ENCODE data around the gene PLCB4. TPM values are rescaled to one million over a fixed set of nuclear protein-coding genes. Genes with fewer than 3 reads are reported as not detected.

The PLCB4 gene
- total RNA-seq, 2 experiments from 2014 or later: not detected

DNA sequence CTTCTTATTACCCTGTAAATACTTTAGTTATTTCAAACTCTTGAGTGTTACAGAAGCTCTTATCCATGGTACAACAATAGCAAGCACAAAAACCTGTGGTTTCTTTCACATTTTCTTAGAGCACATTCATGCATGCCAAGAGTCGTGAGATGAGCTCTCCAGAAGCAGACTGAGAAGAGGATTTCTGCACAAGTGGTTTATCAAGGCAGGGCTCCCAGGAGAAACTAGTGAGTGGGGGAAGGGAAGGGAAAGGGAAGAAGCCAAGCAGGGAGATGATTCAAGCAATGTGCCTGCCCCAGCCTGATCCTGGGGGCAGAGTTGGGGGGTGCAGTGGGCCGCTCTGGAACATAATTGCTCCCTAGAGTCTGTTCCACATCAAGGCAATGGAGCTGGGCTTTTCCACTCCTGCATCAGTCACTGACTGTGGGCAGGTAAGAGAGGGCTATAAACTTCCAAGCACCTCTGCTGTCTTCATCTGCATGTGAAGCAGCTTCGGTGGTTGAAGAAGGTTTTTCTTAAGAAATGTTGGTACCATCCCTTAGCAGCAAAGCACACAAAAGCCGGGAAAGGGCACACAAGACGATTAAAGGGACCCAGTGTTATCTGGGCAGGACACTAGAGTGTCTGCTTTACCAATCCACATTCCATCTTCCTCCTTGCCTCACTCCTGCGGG, 152.1 kb downstream of the PLCB4 start:
- no peaks in the 10 kb centered on the region for H3K36me3 Mint-ChIP-seq (ENCODE audit: low read depth)
- peaks cover 13% of the 10 kb centered on the region for H3K9me3 Mint-ChIP-seq
- POLR2A ChIA-PET: no interaction called here
- CTCF ChIA-PET: no interaction called here
- no peaks in the 10 kb centered on the region for H3K4me1 Mint-ChIP-seq
- no peak overlapping the region for H3K4me3 Mint-ChIP-seq
- H3K27ac Mint-ChIP-seq: no peak overlapping the region
- H3K27me3 Mint-ChIP-seq: no peaks in the 10 kb centered on the region
- no peak for DNase-seq

DNA sequence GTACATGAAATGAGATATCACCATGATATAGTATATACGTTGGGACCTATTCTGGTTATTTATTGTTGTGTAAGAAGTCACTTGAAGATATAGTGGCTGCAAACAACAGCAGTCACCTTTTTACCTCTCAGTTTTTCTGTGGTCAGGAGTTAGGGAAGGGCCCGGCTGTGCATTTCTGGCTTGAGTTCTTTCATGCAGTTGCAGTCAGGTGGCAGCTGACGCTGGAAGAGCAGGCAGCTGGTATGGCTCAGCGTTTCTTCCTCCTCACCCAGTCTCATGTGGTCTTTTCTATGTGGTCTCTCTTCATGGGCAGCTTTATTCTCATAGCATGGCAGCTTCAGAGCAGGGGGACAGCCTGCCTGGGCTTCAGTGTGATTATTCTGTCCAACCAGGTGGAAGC, 154.4 kb downstream of the PLCB4 start:
- peaks cover 8% of the 10 kb centered on the region for H3K9me3 Mint-ChIP-seq
- no peaks in the 10 kb centered on the region for H3K27me3 Mint-ChIP-seq
- no peak overlapping the region for H3K27ac Mint-ChIP-seq
- H3K4me1 Mint-ChIP-seq: no peaks in the 10 kb centered on the region
- no peak for DNase-seq
- no peaks in the 10 kb centered on the region for H3K36me3 Mint-ChIP-seq (ENCODE audit: low read depth)
- POLR2A ChIA-PET: no interaction called here
- CTCF ChIA-PET: no interaction called here
- no peak overlapping the region for H3K4me3 Mint-ChIP-seq

DNA sequence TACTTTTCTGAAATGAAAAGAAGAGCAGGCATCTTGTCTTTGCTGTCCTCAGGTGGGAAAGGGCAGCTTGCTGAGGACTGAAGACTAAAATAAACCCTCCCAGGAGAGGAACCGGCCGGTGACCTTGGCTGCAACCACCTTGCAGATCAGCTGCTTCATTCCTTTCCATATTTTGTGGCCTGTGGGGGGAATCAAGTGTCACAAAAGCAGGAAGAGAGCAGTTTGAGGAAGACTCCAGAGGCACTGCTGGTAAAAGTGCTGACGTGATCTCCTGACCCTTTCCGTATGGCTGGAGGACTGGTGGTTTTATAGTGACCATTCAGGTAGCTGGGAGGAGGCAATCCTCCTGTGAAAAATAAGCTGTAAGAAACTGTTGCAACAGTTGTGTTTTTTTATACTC, 157.0 kb downstream of the PLCB4 start:
- Mint-ChIP-seq H3K4me3 (no peak overlapping the region), H3K4me1 (no peaks in the 10 kb centered on the region), H3K27me3 (no peaks in the 10 kb centered on the region), H3K36me3 (ENCODE audit: low read depth) (no peaks in the 10 kb centered on the region), H3K9me3 (peaks cover 3% of the 10 kb centered on the region), H3K27ac (no peak overlapping the region)
- ChIA-PET POLR2A (no interaction called here), CTCF (no interaction called here)
- DNase-seq: no peak

DNA sequence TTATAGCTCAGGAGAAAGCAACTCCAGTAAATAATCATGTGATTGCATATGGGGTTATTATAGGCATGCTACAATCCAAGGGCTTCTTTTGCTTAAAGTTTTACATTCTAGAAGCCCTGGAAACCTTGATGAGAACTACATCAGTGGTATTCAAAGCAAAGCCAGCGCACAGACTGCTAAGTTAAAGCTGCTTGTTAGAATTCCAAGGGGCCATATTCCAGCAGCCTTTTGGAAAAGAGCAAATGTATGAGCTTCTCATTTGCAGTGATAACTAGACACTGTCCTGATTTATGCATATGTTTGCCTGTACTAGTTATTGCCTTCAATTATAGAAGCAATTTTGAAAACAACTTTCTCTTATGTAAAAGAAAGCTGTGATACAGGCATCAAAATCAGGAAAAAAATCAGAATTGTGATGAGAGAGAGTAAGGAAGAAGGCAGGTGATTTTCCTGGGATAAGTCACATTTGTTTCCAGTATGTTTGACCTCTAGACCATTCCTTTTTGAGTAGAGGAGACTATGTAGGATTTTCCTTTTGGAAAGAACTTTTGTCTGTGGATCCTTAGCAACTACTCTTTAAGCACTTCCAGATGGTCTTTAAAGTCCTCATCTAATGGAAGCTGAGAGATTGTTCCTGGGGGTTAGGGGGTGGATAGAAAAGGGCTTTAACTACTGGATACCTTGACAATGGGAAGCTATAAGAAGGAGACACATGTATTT, 159.2 kb downstream of the PLCB4 start:
- Mint-ChIP-seq H3K9me3 (no peaks in the 10 kb centered on the region), H3K4me1 (no peaks in the 10 kb centered on the region), H3K4me3 (no peak overlapping the region), H3K27me3 (no peaks in the 10 kb centered on the region), H3K36me3 (ENCODE audit: low read depth) (no peaks in the 10 kb centered on the region), H3K27ac (no peak overlapping the region)
- no peak for DNase-seq
- ChIA-PET CTCF (no interaction called here), POLR2A (no interaction called here)

DNA sequence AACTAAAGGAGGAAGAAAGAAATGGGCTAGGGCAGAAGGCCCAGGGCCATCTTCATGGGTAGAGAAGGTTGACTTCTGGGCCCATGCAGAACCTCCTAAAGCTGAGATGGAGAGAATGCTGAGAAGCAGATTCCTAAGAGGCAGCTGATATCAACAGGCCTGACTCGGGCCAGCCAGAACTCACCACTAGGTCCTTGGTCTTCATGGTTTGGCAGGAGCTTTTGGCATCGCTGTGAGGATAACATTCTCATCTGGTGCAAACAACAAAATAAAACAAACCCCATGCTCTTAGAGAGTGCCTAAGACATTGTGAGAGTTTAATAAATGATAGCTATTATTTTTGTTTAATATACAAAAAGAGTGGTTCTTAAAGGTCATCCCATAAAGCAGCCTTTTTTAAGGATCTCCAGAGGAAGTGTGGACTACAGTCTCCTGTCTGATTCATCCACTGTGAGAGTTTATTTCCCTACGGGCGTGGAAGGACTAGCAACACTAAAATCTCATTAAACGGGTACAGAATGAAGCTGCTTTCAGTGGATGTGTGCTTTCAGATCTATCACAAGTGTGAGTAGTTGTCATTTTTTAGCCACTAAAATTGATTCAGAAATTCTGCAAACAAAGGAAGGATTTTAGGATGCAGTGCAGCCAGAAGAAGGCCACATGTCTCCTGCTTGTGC, 160.0 kb downstream of the PLCB4 start:
- ChIA-PET POLR2A (no interaction called here), CTCF (no interaction called here)
- DNase-seq: no peak
- Mint-ChIP-seq H3K4me1 (no peaks in the 10 kb centered on the region), H3K9me3 (no peaks in the 10 kb centered on the region), H3K4me3 (no peak overlapping the region), H3K27ac (no peak overlapping the region), H3K36me3 (ENCODE audit: low read depth) (no peaks in the 10 kb centered on the region), H3K27me3 (no peaks in the 10 kb centered on the region)

DNA sequence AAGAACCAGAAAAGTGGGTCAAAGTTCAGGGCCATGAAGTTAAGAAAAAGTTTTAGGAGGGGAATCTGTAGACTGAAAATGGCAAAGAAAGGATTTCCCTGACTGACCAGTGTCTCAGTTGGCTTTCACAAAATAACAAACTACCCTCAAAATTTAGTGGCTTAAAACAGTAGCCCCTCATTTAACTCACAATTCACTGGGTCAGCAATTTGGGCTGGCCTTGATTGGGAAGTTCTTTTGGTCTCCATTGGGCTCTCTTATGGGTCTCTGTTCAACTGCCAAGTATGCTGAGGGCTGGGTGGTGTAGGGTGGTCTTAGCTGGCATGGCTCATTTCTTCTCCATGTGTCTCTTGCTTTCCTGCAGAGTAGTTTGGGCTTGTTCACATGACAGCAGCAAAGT, 161.5 kb downstream of the PLCB4 start:
- H3K9me3 Mint-ChIP-seq: no peaks in the 10 kb centered on the region
- H3K4me1 Mint-ChIP-seq: no peaks in the 10 kb centered on the region
- no peaks in the 10 kb centered on the region for H3K27me3 Mint-ChIP-seq
- no peak overlapping the region for H3K4me3 Mint-ChIP-seq
- H3K27ac Mint-ChIP-seq: no peak overlapping the region
- POLR2A ChIA-PET: no interaction called here
- no peak for DNase-seq
- no peaks in the 10 kb centered on the region for H3K36me3 Mint-ChIP-seq (ENCODE audit: low read depth)
- CTCF ChIA-PET: no interaction called here

DNA sequence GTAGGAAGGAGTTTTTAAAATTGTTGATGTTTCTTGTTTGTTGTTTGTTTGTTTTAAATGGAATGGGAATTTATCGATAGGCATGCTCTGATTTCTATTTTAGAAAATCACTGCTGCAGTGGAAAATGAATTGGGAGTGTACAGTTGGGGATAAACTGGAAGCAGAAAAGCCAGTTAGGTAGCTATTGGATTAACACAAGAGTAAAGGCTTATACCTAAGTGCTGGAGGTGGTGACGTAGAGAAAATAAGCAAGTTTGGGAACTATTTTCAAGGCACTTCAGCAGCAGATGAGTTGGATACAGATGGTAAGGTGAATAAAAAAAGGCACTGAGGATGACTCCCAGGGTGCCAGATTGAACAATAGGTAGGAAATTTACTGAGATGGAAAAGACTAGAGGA, 164.9 kb downstream of the PLCB4 start:
- Mint-ChIP-seq H3K36me3 (ENCODE audit: low read depth) (no peaks in the 10 kb centered on the region), H3K27me3 (no peaks in the 10 kb centered on the region), H3K4me1 (no peaks in the 10 kb centered on the region), H3K27ac (no peak overlapping the region), H3K4me3 (no peak overlapping the region), H3K9me3 (peaks cover 3% of the 10 kb centered on the region)
- CTCF ChIA-PET: no interaction called here
- POLR2A ChIA-PET: no interaction called here
- DNase-seq: no peak

DNA sequence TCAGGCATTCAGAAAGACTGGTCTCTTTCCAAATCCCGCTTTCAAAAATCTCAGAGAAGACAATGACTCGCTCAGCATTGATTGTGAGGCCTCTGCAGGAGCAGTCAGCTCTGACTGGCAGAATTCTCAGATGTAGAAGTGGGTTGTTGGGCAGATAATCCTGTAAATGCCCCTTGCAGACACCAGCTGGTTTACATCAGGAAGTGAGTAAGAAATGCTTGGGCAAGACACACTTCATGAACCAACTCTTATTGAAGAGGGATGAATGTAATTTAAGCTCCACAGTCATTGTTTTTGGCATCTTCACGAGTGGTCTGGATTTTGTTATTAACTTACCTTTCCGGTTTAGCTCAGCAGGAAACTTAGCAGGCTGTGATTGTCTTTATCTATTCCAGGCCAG, 166.6 kb downstream of the PLCB4 start:
- no peak overlapping the region for H3K4me3 Mint-ChIP-seq
- POLR2A ChIA-PET: no interaction called here
- peaks cover 3% of the 10 kb centered on the region for H3K9me3 Mint-ChIP-seq

DNA sequence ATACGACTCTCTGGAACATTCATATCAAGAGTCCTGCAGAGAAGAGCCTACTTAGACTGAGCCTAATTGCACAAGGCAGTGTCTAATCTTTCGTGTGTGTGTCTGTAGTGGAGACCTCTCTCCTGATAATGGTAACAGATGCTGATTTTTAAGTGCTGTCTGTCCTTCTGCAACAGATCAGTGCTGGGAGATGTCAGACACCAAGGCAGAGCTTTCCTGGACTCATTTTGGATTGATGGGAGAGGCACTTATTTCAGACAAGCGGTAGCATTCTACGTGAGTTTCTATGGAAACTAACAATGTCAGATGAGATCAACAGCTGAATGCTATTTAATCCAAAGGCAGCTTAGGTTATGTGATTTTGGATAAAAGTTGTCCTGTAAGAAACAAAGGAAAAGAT, 167.6 kb downstream of the PLCB4 start:
- ChIA-PET POLR2A (no interaction called here), CTCF (no interaction called here)
- Mint-ChIP-seq H3K27me3 (no peaks in the 10 kb centered on the region), H3K4me3 (no peak overlapping the region), H3K27ac (no peak overlapping the region), H3K4me1 (no peaks in the 10 kb centered on the region), H3K9me3 (peaks cover 5% of the 10 kb centered on the region), H3K36me3 (ENCODE audit: low read depth) (no peaks in the 10 kb centered on the region)
- no peak for DNase-seq

More for the DNA sequence above, 166.6 kb downstream of the PLCB4 start:
- CTCF ChIA-PET: no interaction called here
- H3K4me1 Mint-ChIP-seq: no peaks in the 10 kb centered on the region
- no peaks in the 10 kb centered on the region for H3K27me3 Mint-ChIP-seq
- no peaks in the 10 kb centered on the region for H3K36me3 Mint-ChIP-seq (ENCODE audit: low read depth)
- no peak overlapping the region for H3K27ac Mint-ChIP-seq
- no peak for DNase-seq

DNA sequence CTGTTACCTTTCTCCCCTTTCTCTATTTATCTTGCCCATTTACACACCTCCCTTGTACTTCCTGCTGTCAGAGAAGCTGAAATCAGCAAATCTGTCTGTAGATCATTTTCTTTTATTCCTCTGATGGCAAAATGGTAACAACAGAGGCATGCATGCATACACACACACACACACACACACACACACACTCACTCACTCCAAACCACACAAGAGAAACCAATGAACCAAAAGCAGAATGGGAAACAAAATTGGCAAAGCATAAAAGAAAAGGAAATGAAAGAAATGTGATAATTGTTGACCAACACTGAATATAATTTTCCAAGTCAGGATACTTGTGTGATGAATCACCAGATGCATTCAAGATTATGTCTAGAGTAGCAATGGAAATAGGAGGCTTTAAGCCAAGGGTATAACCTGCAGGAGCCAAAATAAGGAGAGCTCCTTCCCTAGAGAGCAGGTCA, 172.4 kb downstream of the PLCB4 start:
- POLR2A ChIA-PET: no interaction called here
- Mint-ChIP-seq H3K9me3 (peaks cover 4% of the 10 kb centered on the region), H3K4me3 (no peak overlapping the region), H3K27ac (no peak overlapping the region), H3K4me1 (no peaks in the 10 kb centered on the region), H3K27me3 (no peaks in the 10 kb centered on the region), H3K36me3 (ENCODE audit: low read depth) (no peaks in the 10 kb centered on the region)
- CTCF ChIA-PET: no interaction called here
- DNase-seq: no peak

DNA sequence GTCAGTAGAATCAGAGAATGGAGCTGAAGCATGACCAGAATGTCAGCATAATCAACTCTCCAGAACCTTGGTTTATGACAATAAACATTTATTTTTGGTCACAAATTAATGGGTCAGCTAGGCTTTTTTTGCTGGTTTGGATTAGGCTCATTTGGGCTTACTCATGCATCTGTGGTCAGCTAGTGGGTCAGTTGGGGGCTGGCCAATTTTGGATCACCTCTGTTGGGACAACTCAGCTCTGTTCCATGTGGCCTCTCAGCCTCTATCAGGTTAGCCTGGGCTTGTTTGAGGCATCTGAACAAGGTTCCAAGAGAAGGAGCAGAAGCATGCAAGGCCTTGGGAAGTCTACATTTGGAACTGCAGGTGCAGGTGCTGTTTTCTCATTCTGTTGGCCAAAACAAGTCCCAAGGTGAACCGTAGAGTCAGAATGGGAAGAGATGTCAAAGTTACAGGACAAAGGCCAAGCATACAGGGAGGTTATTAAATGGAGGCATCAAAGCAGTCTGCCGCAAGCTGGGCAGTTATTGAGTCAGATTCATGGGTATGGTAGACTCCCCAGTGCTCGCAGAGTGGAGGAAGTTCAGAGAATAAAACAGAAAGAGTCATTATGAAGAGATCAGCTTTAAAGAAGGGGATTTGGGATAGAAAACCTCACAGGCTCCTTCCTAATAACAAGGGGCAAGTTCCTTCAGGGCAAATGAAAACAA, 173.0 kb downstream of the PLCB4 start:
- H3K36me3 Mint-ChIP-seq (ENCODE audit: low read depth): no peaks in the 10 kb centered on the region
- H3K27me3 Mint-ChIP-seq: no peaks in the 10 kb centered on the region
- H3K4me3 Mint-ChIP-seq: no peak overlapping the region
- no peak overlapping the region for H3K27ac Mint-ChIP-seq
- no peak for DNase-seq
- POLR2A ChIA-PET: no interaction called here
- CTCF ChIA-PET: no interaction called here
- peaks cover 2% of the 10 kb centered on the region for H3K9me3 Mint-ChIP-seq
- no peaks in the 10 kb centered on the region for H3K4me1 Mint-ChIP-seq

DNA sequence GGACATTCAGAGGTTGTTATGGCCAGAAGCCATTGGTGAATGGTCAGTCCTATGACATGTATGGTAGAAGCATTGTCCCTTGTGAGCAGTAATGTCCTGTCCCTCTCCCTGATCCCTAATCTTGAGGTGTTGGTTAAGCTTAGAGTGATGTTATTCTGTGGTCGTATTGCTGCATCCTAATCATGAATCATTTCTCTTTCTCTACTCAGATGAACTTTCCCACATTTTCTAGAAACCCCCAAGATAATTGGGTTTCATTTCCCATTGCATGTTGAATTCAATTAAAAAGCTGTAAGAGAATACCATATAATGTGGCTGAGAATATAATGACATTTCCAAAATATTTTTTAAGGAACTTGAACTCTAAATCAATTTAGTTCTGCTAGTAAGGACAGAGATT, 175.1 kb downstream of the PLCB4 start:
- no peak overlapping the region for H3K27ac Mint-ChIP-seq
- no peaks in the 10 kb centered on the region for H3K36me3 Mint-ChIP-seq (ENCODE audit: low read depth)
- ChIA-PET CTCF (no interaction called here), POLR2A (no interaction called here)
- H3K4me3 Mint-ChIP-seq: no peak overlapping the region
- no peaks in the 10 kb centered on the region for H3K4me1 Mint-ChIP-seq
- H3K27me3 Mint-ChIP-seq: no peaks in the 10 kb centered on the region
- H3K9me3 Mint-ChIP-seq: peaks cover 2% of the 10 kb centered on the region
- DNase-seq: no peak

DNA sequence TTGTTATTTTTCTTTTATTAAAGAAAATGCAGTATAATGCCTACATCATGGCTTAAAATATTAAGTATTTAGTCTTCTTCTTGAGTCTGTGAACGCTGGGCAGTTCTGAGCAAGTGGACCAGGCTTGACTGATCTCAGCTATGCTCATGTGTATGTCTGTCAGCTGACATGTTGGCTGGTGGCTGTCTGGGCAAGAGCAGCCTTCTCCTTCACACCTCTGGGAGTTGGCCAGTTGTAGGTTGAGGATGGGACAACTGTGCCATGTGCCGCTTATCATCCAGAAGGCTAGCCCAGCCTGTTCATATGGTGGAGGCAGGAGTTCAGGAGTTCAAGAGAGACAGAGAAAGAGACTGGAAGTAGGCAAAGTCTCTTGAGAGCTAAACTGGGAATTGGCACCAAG, 175.9 kb downstream of the PLCB4 start:
- Mint-ChIP-seq H3K27ac (no peak overlapping the region), H3K27me3 (no peaks in the 10 kb centered on the region), H3K9me3 (peaks cover 2% of the 10 kb centered on the region), H3K4me3 (no peak overlapping the region), H3K4me1 (no peaks in the 10 kb centered on the region), H3K36me3 (ENCODE audit: low read depth) (no peaks in the 10 kb centered on the region)
- ChIA-PET CTCF (no interaction called here), POLR2A (no interaction called here)
- DNase-seq: no peak

All from activated CD4-positive, alpha-beta memory T cell treated with anti-CD3 and anti-CD28 coated beads, Interleukin-2, amount 10 ng/mL, durations not matched to agents 7 days and 5 days (primary cell).